Nephron (organoid): Measurements from ENCODE around the gene MT3.

Experiments used
- H3K27ac Mint-ChIP-seq, 3 experiments: 2 replicates each; pipeline ENCODE4 v1.8.0; 2020; ENCODE audit warnings: mixed read lengths in 3 of 3, mild to moderate bottlenecking in 2 of 3, moderate library complexity in 1 of 3
- H3K27me3 Mint-ChIP-seq: 2 replicates; pipeline ENCODE4 v1.8.0; 2021; ENCODE audit warnings: low read depth, mild to moderate bottlenecking, moderate library complexity, mixed read lengths
- H3K36me3 Mint-ChIP-seq: 2 replicates; pipeline ENCODE4 v1.8.0; 2020; ENCODE audit warnings: low read depth, mixed read lengths
- H3K4me1 Mint-ChIP-seq: 2 replicates; pipeline ENCODE4 v1.8.0; 2020; ENCODE audit warnings: mixed read lengths
- H3K4me3 Mint-ChIP-seq, 3 experiments: 2 replicates each; pipeline ENCODE4 v1.8.0; 2020; ENCODE audit warnings: mild to moderate bottlenecking in 3 of 3, mixed read lengths in 3 of 3, moderate library complexity in 2 of 3
- H3K9me3 Mint-ChIP-seq: 2 replicates; pipeline ENCODE4 v1.8.0; 2020; ENCODE audit warnings: mixed read lengths
- CTCF ChIP-seq, 3 experiments: fragments of 200-600 bp; sonication (generic); IDR thresholded peaks; one replicate each; pipeline ENCODE4 v1.5.0; 2021; ENCODE audit warnings: antibody characterized with exemption in 3 of 3; ENCODE audit not compliant: unreplicated experiment in 3 of 3

MT3 gene

GRCh38 chr16:56632156-56632847 is 43.0 kb downstream of the MT3 start, which contains the start of gene MT1M:
MT1M (plus strand) TSS chr16:56632659; CDS start chr16:56632732, 73 bp downstream.
- H3K27ac Mint-ChIP-seq: peak within 1 kb of the TSS in 1 of 3 experiments; percentile 21
- H3K36me3 Mint-ChIP-seq: no peaks in the 10 kb centered on the region
- peak within 1 kb of the TSS; percentile 77 to 83 (median 79) for H3K4me3 Mint-ChIP-seq
- no peaks in the 10 kb centered on the region for H3K4me1 Mint-ChIP-seq
- TF ChIP-seq CTCF (IDR thresholded peaks at IDR 0.05; ENCODE audit: unreplicated experiment in 3 of 3): no peak
- H3K27me3 Mint-ChIP-seq: peaks cover 96% of the 10 kb centered on the region
- no peaks in the 10 kb centered on the region for H3K9me3 Mint-ChIP-seq

GRCh38 chr16:56632848-56633365 is 43.6 kb downstream of the MT3 start:
- Mint-ChIP-seq H3K27me3 (peaks cover 99% of the 10 kb centered on the region), H3K27ac (no peak overlapping the region), H3K9me3 (no peaks in the 10 kb centered on the region), H3K36me3 (no peaks in the 10 kb centered on the region), H3K4me1 (peaks cover 2% of the 10 kb centered on the region), H3K4me3 (peak overlapping the region; percentile 76 to 80 (median 77))
- TF ChIP-seq CTCF (IDR thresholded peaks at IDR 0.05; ENCODE audit: unreplicated experiment in 3 of 3): no peak

- TF ChIP-seq CTCF (IDR thresholded peaks at IDR 0.05; ENCODE audit: unreplicated experiment in 3 of 3): no peak
- no peaks in the 10 kb centered on the region for H3K36me3 Mint-ChIP-seq
- no peak overlapping the region for H3K27ac Mint-ChIP-seq
- H3K27me3 Mint-ChIP-seq: peaks cover 100% of the 10 kb centered on the region
- peak overlapping the region; percentile 34 to 80 (median 69) for H3K4me3 Mint-ChIP-seq
- no peaks in the 10 kb centered on the region for H3K9me3 Mint-ChIP-seq
- H3K4me1 Mint-ChIP-seq: peaks cover 4% of the 10 kb centered on the region
Measured at GRCh38 chr16:56633535-56633934, 44.2 kb downstream of the MT3 start.

GRCh38 chr16:56634715-56635440 is 45.5 kb downstream of the MT3 start:
- Mint-ChIP-seq H3K36me3 (no peaks in the 10 kb centered on the region), H3K4me3 (peak overlapping the region; percentile 23 to 69 (median 48)), H3K27me3 (peaks cover 100% of the 10 kb centered on the region), H3K27ac (no peak overlapping the region), H3K4me1 (peaks cover 4% of the 10 kb centered on the region), H3K9me3 (no peaks in the 10 kb centered on the region)
- TF ChIP-seq CTCF (IDR thresholded peaks at IDR 0.05; ENCODE audit: unreplicated experiment in 3 of 3): no peak

GRCh38 chr16:56635441-56635967 is 46.2 kb downstream of the MT3 start:
- Mint-ChIP-seq H3K27ac (no peak overlapping the region), H3K27me3 (peaks cover 100% of the 10 kb centered on the region), H3K4me1 (peaks cover 4% of the 10 kb centered on the region), H3K36me3 (no peaks in the 10 kb centered on the region), H3K4me3 (peak overlapping the region in 1 of 3 experiments; percentile 28), H3K9me3 (no peaks in the 10 kb centered on the region)
- no peak for TF ChIP-seq CTCF (IDR thresholded peaks at IDR 0.05; ENCODE audit: unreplicated experiment in 3 of 3)
